ENCODE results near the gene SRPRB. TPM values are rescaled to one million over a fixed set of nuclear protein-coding genes. Genes with fewer than 3 reads are reported as not detected.
"Not testable (repeated sequence)": the region's sequence is repeated elsewhere in the genome, so short reads cannot be mapped to it uniquely, and the experiment has no call there.

SRPRB gene
- total RNA-seq, 1 donor, result 39.3 TPM

- no peak for DNase-seq (ENCODE audit: low read depth in 2 of 3, low spot score in 2 of 3)
Measured at GRCh38 chr3:133777807-133778568, 27.6 kb upstream of the SRPRB start.

DNA sequence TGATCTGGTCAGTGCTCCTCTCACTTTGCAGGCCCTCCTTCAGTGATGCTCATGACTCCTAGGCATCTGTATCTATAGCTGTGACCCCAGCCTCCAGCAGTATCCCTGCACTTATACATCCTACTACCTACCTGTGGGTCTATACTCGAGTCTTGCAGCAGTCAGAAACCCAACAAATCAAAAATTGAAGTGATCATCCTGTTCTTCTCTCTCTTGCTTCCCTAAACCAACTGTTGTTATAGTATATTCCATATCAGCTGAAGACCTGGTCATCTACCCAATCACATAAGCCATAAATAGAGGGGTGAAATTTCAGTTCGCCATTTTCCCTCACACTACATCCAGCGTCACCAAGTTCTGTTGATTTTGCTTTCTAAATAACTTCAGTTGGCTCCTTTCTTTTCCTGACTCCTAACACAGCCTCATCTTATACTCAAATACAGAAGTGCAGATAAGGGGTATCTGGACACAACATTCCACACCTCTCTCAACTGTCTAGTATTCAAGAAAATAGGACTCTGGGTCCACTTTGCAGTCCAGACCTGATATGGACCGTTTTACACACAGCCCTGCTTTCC lies 25.9 kb upstream of the SRPRB start:
- no peak for DNase-seq (ENCODE audit: low read depth in 2 of 3, low spot score in 2 of 3)

- not testable (repeated sequence) for DNase-seq (ENCODE audit: low read depth in 2 of 3, low spot score in 2 of 3)
Measured at GRCh38 chr3:133780756-133781155, 24.9 kb upstream of the SRPRB start.

GRCh38 chr3:133781570-133781969 lies 24.0 kb upstream of the SRPRB start:
- DNase-seq (ENCODE audit: low read depth in 2 of 3, low spot score in 2 of 3), result no peak

- DNase-seq (ENCODE audit: low read depth in 2 of 3, low spot score in 2 of 3), result no peak
Measured at GRCh38 chr3:133782454-133782853, 23.2 kb upstream of the SRPRB start.

- no peak for DNase-seq (ENCODE audit: low read depth in 2 of 3, low spot score in 2 of 3)
Measured at GRCh38 chr3:133783762-133784161, 21.9 kb upstream of the SRPRB start.

DNA sequence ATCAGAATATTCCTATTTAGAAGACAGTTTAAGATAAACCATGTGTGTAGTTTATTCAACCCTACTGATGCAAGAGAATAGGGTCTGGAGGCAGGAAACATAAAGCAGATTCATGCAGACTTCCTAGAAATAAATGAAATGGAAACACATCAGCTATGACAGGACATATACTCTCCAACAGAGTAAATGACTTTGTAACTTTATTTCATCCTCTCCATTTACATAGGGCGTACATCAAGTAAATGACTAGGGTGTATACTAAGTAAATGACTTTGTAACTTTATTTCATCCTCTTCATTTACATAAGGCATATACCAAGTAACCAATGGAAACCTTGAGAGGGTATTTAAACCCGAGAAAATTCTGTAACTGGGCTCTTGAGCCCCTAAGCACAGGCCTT lies 17.6 kb upstream of the SRPRB start:
- DNase-seq (ENCODE audit: low read depth in 2 of 3, low spot score in 2 of 3), result no peak

DNA sequence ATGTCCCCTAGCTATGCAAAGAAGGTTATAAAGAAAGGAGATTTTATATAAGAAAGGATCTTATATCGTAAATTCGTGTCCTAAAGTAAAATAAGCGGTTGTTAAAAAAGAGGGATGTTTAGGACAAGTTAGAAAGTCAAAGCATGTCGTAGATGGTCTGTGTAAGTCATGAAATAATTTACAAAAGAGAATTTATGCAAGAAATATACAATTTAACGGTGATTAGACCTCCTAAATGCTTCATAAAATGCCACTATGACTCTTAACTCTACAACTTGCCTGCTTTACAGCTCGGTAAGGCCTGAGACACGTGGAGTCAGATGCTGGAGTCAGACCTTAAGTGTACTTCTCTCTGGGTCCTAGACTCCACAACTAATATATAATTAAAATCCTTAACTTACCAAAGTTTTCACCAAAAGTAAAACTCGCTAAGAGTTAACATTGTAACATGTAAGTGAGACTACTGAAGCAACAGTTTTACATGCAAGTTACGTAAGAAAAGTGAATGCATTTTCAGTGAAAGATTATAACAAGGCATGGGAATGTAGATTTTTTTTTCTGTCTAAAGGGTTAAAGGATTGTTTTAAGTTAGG lies 13.3 kb upstream of the SRPRB start:
- peak in 1 of 3 donors; percentile 12 for DNase-seq (ENCODE audit: low read depth in 2 of 3, low spot score in 2 of 3)

DNA sequence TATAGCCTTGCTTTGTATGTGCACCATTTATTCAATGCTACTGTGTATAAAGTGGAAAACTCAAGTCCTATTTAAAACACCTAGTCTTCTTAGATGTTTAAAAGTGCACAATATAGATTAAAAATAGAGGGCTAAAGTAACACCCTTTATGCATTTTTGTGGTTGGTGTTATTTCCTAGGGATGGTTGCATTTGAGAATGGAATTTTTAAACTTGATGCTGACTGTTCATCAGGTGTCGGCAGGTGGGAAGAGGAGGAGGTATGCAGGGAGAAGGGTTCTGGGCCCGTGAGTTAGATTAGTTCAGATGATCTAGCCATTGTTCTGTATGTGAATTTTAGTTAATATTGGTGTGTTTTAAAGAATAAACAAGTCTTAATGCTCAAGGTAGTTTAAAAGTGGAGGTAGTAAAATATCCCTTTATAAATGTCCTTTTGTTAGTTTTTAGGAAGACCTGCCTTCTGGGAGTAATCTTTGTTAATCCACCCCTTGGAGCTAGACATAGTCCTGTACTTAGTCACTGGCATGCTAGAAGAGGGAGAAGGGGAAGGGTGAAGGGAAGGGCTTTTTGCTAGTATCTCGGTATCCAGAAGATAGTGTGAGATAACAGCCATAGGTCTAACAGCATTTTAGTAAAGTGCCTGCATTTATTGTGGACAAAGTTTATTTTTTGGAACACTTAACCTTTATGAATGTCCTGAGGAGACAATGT lies 8.1 kb upstream of the SRPRB start:
- DNase-seq (ENCODE audit: low read depth in 2 of 3, low spot score in 2 of 3), result no peak

DNA sequence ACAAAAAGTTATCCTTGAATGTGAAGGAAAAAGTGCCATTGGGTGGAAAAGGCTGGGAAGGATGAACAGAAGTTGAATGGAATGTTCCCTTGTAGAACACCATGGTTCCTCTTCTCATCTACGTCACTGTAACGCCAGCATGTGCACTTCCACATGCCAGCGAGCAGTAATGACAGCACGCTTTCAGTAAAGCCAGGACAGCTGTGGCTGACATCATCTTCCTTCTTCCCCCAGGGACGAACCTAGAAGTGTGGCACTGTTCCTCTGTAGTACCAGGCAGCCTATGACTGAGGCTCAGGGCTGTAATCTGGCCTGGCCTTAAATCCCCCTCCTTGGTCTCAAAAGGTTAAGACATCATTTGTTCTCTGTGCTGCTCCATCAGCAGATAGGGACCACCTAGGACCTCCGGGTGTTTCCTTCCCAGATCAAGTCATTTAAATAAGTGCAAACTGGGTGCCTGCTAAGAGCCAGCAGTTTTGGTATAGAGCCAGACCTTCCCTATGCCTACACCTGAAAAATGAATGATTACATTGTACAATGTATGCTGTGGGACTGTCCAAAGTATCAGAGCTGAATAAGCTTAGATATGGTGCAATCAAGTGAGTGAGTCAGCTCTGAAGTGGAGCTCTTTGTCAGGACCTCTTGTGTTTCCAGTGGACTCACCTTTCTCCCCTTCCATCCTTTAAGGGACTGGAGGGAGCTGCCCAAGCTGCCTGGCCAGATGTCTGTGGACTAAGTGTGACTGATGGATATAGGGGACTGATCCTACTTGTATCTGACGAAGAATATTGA lies 5.6 kb upstream of the SRPRB start:
- DNase-seq (ENCODE audit: low read depth in 2 of 3, low spot score in 2 of 3), result peak in 1 of 3 donors; percentile 14

- DNase-seq (ENCODE audit: low read depth in 2 of 3, low spot score in 2 of 3), result no peak
Measured at GRCh38 chr3:133803469-133803868, 2.1 kb upstream of the SRPRB start.

DNA sequence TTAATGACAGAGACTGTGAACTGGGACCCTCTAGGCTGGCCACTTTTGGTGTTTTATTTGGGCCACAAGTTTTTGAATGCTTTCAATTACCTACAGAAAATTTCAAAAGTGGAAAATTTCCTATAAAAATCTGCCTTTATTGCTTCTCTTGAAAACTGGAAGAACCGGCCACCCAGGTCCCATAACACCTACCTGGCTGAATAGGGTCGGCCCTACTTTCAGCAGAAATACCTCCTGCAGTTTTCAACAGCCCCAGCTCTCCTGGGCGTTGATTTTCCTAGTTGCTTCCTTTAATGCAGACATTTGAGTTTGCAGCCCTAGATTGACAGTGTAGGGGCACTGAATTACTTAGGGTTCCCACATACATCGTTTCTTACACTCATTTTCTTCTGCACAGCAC lies 719 bp upstream of the SRPRB start:
- DNase-seq (ENCODE audit: low read depth in 2 of 3, low spot score in 2 of 3), result no peak

DNA sequence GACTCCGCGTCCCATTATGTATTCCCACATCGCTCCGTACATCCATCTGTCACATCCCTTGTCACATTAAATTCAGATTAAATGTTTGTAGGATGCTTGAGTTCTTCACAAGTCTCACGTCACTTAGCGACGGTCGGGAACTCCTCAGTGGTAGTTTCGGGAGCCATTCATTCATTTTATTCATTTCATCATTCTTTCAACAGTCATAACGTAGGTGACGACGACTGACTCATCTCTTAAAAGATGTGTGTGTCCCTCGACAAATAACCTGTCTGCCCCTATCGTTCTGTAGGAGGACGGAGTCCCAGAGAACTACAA lies 272 bp upstream of the SRPRB start:
- DNase-seq (ENCODE audit: low read depth in 2 of 3, low spot score in 2 of 3), result no peak

- DNase-seq (ENCODE audit: low read depth in 2 of 3, low spot score in 2 of 3), result no peak
Measured at GRCh38 chr3:133812872-133813271, 7.3 kb downstream of the SRPRB start.

- DNase-seq (ENCODE audit: low read depth in 2 of 3, low spot score in 2 of 3), result no peak
Measured at GRCh38 chr3:133815386-133815785, 9.8 kb downstream of the SRPRB start.

DNA sequence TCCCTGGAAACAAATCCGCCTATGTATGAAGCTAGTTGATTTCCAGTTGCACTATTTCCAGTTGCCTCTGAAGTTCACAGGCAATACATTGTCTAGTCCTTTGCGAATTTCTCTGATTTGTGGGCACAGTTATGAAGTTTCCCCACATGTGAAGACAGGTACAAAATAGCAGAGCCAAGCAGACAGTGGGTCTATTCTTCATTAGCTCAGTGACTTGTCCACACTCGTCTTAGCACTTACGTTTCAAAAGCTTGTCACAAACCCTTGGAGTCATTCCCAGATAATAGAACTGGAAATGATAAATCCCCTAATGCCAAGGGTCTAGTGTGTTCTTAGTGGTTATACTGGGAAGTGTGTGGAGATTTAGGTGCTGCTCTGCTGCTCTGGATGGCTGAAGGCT lies 14.5 kb downstream of the SRPRB start:
- no peak for DNase-seq (ENCODE audit: low read depth in 2 of 3, low spot score in 2 of 3)

- no peak for DNase-seq (ENCODE audit: low read depth in 2 of 3, low spot score in 2 of 3)
Measured at GRCh38 chr3:133820889-133821675, 15.5 kb downstream of the SRPRB start.

DNA sequence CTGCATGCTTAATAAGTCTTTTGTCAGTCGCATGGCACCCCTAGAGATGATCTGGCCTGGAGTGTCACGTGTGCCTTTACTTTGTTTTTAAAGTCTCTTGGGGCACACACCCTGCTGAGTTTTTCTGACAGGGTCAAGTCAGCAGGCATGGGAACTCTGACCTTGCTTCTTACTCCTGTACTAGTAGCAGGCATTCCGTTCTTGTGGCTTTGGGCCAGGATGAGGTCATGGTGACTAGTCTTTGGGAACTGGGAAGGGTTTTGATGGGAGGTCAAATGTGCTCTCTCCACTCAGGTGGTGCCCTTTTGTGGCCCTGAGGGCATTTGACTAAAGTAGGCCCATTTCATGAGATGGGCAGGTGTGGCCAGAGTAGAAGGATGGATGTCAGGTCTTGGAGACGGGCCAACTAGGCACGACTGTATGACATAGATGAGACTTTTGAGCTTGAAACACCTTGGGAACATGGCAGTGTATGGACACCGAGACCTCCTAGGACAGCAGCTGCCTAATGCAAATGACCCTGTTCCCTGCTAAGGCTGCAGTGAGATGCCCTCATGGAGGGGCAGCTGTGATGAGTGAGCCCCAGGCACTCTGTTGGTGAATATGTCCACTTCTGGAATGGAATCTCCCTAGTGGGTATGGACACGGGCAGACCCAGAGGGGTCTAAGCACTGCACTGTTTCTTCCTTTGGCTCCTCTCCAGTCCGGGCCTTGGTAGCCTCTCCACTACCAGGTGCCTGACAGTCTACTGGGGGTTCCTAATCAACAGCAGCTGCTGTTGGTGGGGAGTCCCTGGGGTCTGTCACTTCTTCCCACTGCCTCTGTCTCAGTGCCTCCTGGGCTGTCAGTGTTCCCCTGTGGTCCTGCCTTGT lies 16.4 kb downstream of the SRPRB start:
- no peak for DNase-seq (ENCODE audit: low read depth in 2 of 3, low spot score in 2 of 3)

- no peak for DNase-seq (ENCODE audit: low read depth in 2 of 3, low spot score in 2 of 3)
Measured at GRCh38 chr3:133824961-133825485, 19.4 kb downstream of the SRPRB start.

Data from hematopoietic multipotent progenitor cell (in vitro differentiated cells).